ENCODE data around the gene FLT1.

FLT1 gene

DNA sequence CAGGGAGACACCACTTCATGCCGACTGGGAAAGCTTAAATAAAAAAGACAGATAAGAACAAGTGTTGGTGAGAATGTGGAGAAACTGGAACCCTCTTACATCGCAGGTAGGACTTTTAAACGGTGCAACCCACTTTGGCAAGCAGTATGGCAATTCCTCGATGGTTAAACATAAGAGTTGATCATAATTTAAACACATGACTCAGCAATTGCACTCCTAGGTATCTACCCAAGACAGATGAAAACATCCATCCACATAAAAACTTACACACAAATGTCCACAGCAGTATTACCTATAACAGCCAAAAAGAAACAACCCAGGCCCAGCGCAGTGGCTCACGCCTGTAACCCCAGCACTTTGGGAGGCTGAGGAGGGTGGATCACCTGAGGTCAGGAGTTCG lies 21.9 kb downstream of the FLT1 start:
- DNase-seq: no peak
- Histone ChIP-seq H3K27ac (no peak overlapping the region), H3K36me3 (no peaks in the 10 kb centered on the region), H3K9me3 (no peaks in the 10 kb centered on the region), H3K27me3 (no peaks in the 10 kb centered on the region), H3K4me1 (peaks cover 0 to 14% (median 0%) of the 10 kb centered on the region in 4 donors), H3K4me3 (no peak overlapping the region)
- TF ChIP-seq, protein P1, sequence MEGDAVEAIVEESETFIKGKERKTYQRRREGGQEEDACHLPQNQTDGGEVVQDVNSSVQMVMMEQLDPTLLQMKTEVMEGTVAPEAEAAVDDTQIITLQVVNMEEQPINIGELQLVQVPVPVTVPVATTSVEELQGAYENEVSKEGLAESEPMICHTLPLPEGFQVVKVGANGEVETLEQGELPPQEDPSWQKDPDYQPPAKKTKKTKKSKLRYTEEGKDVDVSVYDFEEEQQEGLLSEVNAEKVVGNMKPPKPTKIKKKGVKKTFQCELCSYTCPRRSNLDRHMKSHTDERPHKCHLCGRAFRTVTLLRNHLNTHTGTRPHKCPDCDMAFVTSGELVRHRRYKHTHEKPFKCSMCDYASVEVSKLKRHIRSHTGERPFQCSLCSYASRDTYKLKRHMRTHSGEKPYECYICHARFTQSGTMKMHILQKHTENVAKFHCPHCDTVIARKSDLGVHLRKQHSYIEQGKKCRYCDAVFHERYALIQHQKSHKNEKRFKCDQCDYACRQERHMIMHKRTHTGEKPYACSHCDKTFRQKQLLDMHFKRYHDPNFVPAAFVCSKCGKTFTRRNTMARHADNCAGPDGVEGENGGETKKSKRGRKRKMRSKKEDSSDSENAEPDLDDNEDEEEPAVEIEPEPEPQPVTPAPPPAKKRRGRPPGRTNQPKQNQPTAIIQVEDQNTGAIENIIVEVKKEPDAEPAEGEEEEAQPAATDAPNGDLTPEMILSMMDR (IDR thresholded peaks at IDR 0.05): no peak
- intact Hi-C loops (cut with DNase I; ENCODE audit: low total_unique reads): no loop called here

DNA sequence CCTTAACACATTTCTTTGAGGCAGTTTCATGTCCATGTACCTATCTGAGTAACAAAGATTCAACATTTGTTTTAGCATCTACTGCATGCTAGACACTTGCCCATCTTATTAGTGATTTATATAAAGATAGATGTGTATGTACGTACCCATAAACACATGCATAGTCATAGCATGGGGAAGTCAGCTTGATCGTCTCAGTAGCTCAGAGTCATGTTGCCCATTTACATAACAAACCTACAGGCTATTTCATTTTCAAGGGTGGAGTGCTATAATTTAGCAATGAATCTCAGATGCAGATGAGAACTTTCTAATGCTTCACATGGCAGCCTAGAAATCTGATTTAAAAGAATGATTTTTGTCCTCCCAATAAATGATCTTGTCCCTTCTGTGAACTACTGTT lies 23.5 kb downstream of the FLT1 start:
- no peak for DNase-seq
- H3K27me3 ChIP-seq: no peaks in the 10 kb centered on the region
- no peaks in the 10 kb centered on the region for H3K36me3 ChIP-seq
- no peaks in the 10 kb centered on the region for H3K9me3 ChIP-seq
- H3K4me1 ChIP-seq: peaks cover 0 to 8% (median 0%) of the 10 kb centered on the region in 4 donors
- no peak overlapping the region for H3K27ac ChIP-seq
- H3K4me3 ChIP-seq: no peak overlapping the region
- TF ChIP-seq, protein P1 (IDR thresholded peaks at IDR 0.05): no peak
- intact Hi-C loops (cut with DNase I; ENCODE audit: low total_unique reads): no loop called here

DNA sequence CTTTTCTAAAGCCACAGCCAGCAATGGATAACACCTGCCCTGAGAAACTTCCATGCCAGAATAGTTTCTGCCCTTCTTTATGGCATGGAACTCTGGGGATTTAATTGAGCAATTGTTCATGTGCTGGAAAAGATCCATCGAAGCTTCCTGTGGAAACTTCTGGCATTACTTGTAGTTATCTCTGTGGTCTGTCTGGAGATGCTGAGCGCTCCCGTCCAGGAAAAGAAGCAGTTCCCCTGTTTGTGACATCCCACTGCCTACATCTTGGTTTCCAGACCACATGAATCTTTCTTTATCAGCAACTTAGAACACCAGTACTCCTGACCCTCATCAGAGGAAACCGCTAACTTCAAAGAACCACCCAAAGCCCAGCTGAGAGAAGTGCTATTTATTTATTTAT lies 24.6 kb downstream of the FLT1 start:
- H3K4me3 ChIP-seq: no peak overlapping the region

DNA sequence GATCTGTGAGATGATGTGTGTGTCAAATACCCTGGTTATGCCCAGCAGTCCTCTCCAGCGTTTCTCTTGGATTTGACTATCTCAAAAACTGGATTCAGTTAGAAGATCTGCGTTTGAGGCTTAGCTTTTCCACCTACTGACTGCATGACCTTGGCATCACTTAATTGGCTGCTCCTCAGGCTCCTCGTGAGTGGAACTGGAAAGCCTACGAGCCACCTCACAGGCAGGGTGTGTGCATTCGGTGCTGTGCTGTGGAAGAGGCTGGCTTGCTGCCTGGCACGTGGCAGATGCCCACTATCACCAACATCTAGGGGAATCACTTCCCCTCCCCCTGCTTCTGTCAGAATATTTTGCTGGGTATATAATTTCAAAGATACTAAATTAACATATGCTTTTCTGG lies 25.6 kb downstream of the FLT1 start:
- no peaks in the 10 kb centered on the region for H3K4me1 ChIP-seq
- H3K27ac ChIP-seq: no peak overlapping the region
- DNase-seq: no peak
- no peaks in the 10 kb centered on the region for H3K36me3 ChIP-seq
- TF ChIP-seq, protein P1 (IDR thresholded peaks at IDR 0.05): no peak
- no peak overlapping the region for H3K4me3 ChIP-seq
- H3K9me3 ChIP-seq: no peaks in the 10 kb centered on the region
- no peaks in the 10 kb centered on the region for H3K27me3 ChIP-seq
- intact Hi-C loops (cut with DNase I; ENCODE audit: low total_unique reads): no loop called here

More for the DNA sequence above, 24.6 kb downstream of the FLT1 start:
- no peaks in the 10 kb centered on the region for H3K27me3 ChIP-seq
- no peaks in the 10 kb centered on the region for H3K4me1 ChIP-seq
- intact Hi-C loops (cut with DNase I; ENCODE audit: low total_unique reads): no loop called here
- H3K27ac ChIP-seq: no peak overlapping the region
- no peaks in the 10 kb centered on the region for H3K9me3 ChIP-seq
- H3K36me3 ChIP-seq: no peaks in the 10 kb centered on the region
- DNase-seq: no peak
- TF ChIP-seq, protein P1 (IDR thresholded peaks at IDR 0.05): no peak

DNA sequence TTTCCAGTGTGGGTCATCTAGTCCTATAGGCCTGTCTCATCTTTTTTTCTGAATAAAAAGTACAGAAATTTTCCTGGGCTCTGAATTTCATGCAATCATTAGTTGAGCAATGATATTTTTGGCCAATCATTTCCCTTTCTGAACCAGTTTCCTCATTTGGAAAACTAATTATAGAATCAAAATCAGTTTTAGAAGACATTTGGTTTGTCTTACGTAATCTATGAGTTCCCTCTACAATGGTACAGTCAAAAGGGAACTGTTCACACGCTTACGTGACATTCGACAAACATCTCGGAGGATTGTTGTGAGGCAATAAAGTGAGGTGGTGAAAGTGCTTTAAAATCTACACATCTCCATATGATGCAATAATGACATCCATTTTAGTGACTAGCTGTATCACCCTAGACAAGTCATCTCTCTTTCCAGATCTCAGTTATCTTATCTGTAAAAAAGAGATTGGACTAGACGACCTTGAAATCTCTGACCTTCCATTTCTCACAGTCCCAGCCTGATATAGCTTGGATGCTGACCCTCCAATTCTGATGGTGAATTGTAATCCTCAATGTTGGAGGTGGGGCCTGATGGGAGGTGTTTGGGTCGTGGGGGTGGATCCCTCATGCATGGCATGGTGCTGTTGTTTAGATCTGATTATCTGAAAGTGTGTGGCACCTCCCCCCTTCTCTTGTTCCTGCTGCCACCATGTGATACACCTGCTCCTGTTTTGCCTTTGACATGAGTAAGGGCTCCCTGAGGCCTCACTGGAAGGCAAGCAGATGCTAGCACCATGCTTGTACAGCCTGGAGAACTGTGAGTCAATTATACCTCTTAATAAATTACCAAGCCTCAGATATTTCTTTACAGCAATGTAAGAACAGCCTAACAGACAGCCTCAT lies 26.7 kb downstream of the FLT1 start:
- no peaks in the 10 kb centered on the region for H3K36me3 ChIP-seq
- H3K4me3 ChIP-seq: no peak overlapping the region
- no peaks in the 10 kb centered on the region for H3K4me1 ChIP-seq
- DNase-seq: no peak
- intact Hi-C loops (cut with DNase I; ENCODE audit: low total_unique reads): no loop called here
- no peak overlapping the region for H3K27ac ChIP-seq
- H3K9me3 ChIP-seq: no peaks in the 10 kb centered on the region
- TF ChIP-seq, protein P1 (IDR thresholded peaks at IDR 0.05): no peak
- no peaks in the 10 kb centered on the region for H3K27me3 ChIP-seq

All from tibial artery (tissue), 4 donors.